ENCODE data around the gene PLCL1. TPM values are rescaled to one million over a fixed set of nuclear protein-coding genes. Genes with fewer than 3 reads are reported as not detected.

PLCL1 gene
- total and polyA plus RNA-seq, 10 of the 15 experiments (the other 5 are each of a cell fraction or from before 2014, with no cell fraction given): 0.03 to 1.5 (median 0.22) TPM

- TF ChIP-seq CREM (IDR thresholded peaks at IDR 0.05; ENCODE audit: low read depth) (no peak; the same call in 1 of the 2 replicates), SIX5 (IDR thresholded peaks at IDR 0.05; ENCODE audit: low read depth, low read length, severe bottlenecking) (no peak), SMARCA5 (IDR thresholded peaks at IDR 0.05) (no peak), SP1 (IDR thresholded peaks at IDR 0.05; ENCODE audit: low read depth, low read length) (no peak), ZNF217 (IDR thresholded peaks at IDR 0.05) (peak; percentile 50; the same call in 1 of the 2 replicates), LARP7 (IDR thresholded peaks at IDR 0.05) (no peak), RELA (IDR thresholded peaks at IDR 0.05; ENCODE audit: borderline replicate concordance, partially characterized antibody) (no peak), CEBPB (IDR thresholded peaks at IDR 0.05; ENCODE audit: borderline replicate concordance in 1 of 2, low read depth in 2 of 2, low read length in 2 of 2) (no peak), SIN3A (IDR thresholded peaks at IDR 0.05; ENCODE audit: low read depth, low read length) (no peak), USF1 (IDR thresholded peaks at IDR 0.05; ENCODE audit: borderline replicate concordance, extremely low read length, insufficient read depth, low read depth, low read length) (no peak), HDAC2 (IDR thresholded peaks at IDR 0.05) (no peak), RELB (IDR thresholded peaks at IDR 0.05; ENCODE audit: low read depth) (peak; percentile 54; the same call in 1 of the 2 replicates), CBFB (IDR thresholded peaks at IDR 0.05; ENCODE audit: low read depth) (0 out of 2 replicates have a peak, but pooled peaks have one; percentile 18), YY1 (IDR thresholded peaks at IDR 0.05; ENCODE audit: low read depth, low read length) (peak; percentile 80), TAF1 (IDR thresholded peaks at IDR 0.05; ENCODE audit: borderline replicate concordance, low read depth, low read length) (no peak), BACH1 (IDR thresholded peaks at IDR 0.05; ENCODE audit: borderline replicate concordance) (no peak), ZSCAN29 (IDR thresholded peaks at IDR 0.05) (no peak), POLR2A (IDR thresholded peaks at IDR 0.05; ENCODE audit: low read depth, low read length) (no peak), TBL1XR1 (IDR thresholded peaks at IDR 0.05; ENCODE audit: low read depth, low read length) (no peak), NBN (IDR thresholded peaks at IDR 0.05) (no peak), NR2C2 (IDR thresholded peaks at IDR 0.05; ENCODE audit: borderline replicate concordance, control insufficient read depth, insufficient read length, low read depth) (no peak), HCFC1 (IDR thresholded peaks at IDR 0.05; ENCODE audit: low read length) (no peak), NRF1 (conservative IDR thresholded peaks at IDR 0.05; ENCODE audit: low read depth, low read length) (no peak), IRF4 (IDR thresholded peaks at IDR 0.05; ENCODE audit: low read depth, low read length) (no peak), CHD2 (IDR thresholded peaks at IDR 0.05; ENCODE audit: borderline replicate concordance, low read depth, low read length) (0 out of 2 replicates have a peak, but pooled peaks have one; percentile 32), MEF2A (IDR thresholded peaks at IDR 0.05; ENCODE audit: insufficient read depth, low read depth, low read length) (no peak), POLR2AphosphoS2 (IDR thresholded peaks at IDR 0.05; ENCODE audit: low read depth, low read length) (no peak), ZNF24 (IDR thresholded peaks at IDR 0.05) (no peak), HSF1 (IDR thresholded peaks at IDR 0.05; ENCODE audit: low read depth, low read length) (no peak), SPI1 (IDR thresholded peaks at IDR 0.05; ENCODE audit: borderline replicate concordance, insufficient read depth, low read depth, low read length) (no peak)
These were observed 148.3 kb downstream of the PLCL1 start (continued) for GRCh38 chr2:197952540-197953202.
